ENCODE data around the gene RHOF. TPM values are rescaled to one million over a fixed set of nuclear protein-coding genes. Genes with fewer than 3 reads are reported as not detected.
"Not testable (repeated sequence)": the region's sequence is repeated elsewhere in the genome, so short reads cannot be mapped to it uniquely, and the experiment has no call there.

Gene RHOF
- total RNA-seq, 1 donor from 2014 or later, result 9.6 TPM

- TF ChIP-seq CTCF (IDR thresholded peaks at IDR 0.05), result no peak
- Mint-ChIP-seq H3K4me3 (ENCODE audit: unreplicated experiment) (no peak overlapping the region), H3K36me3 (ENCODE audit: low read depth) (peaks cover 1% of the 10 kb centered on the region), H3K27ac (ENCODE audit: unreplicated experiment) (peak overlapping the region; percentile 87), H3K9me3 (ENCODE audit: low read depth) (no peaks in the 10 kb centered on the region), H3K27me3 (ENCODE audit: low read depth) (no peaks in the 10 kb centered on the region), H3K4me1 (ENCODE audit: low read depth) (peaks cover 11% of the 10 kb centered on the region)
- no peak for DNase-seq (ENCODE audit: low spot score)
These were observed 45.3 kb downstream of the RHOF start for GRCh38 chr12:121748218-121748570.

- H3K36me3 Mint-ChIP-seq (ENCODE audit: low read depth); H3K27ac Mint-ChIP-seq (ENCODE audit: unreplicated experiment); DNase-seq (ENCODE audit: low spot score); H3K27me3 Mint-ChIP-seq (ENCODE audit: low read depth); H3K9me3 Mint-ChIP-seq (ENCODE audit: low read depth); H3K4me3 Mint-ChIP-seq (ENCODE audit: unreplicated experiment): not testable (repeated sequence)
- peaks cover 17% of the 10 kb centered on the region for H3K4me1 Mint-ChIP-seq (ENCODE audit: low read depth)
These were observed 47.9 kb downstream of the RHOF start for GRCh38 chr12:121745545-121745944.

- Mint-ChIP-seq H3K4me3 (ENCODE audit: unreplicated experiment) (no peak overlapping the region), H3K36me3 (ENCODE audit: low read depth) (peaks cover 2% of the 10 kb centered on the region), H3K27ac (ENCODE audit: unreplicated experiment) (no peak overlapping the region), H3K27me3 (ENCODE audit: low read depth) (no peaks in the 10 kb centered on the region), H3K4me1 (ENCODE audit: low read depth) (peaks cover 6% of the 10 kb centered on the region), H3K9me3 (ENCODE audit: low read depth) (no peaks in the 10 kb centered on the region)
- DNase-seq (ENCODE audit: low spot score), result no peak
- TF ChIP-seq CTCF (IDR thresholded peaks at IDR 0.05), result no peak
These were observed 51.7 kb downstream of the RHOF start for GRCh38 chr12:121741743-121742142.

GRCh38 chr12:121740847-121741246, 52.6 kb downstream of the RHOF start:
- Mint-ChIP-seq H3K4me3 (ENCODE audit: unreplicated experiment) (no peak overlapping the region), H3K27me3 (ENCODE audit: low read depth) (no peaks in the 10 kb centered on the region), H3K4me1 (ENCODE audit: low read depth) (peaks cover 6% of the 10 kb centered on the region), H3K27ac (ENCODE audit: unreplicated experiment) (no peak overlapping the region), H3K9me3 (ENCODE audit: low read depth) (no peaks in the 10 kb centered on the region), H3K36me3 (ENCODE audit: low read depth) (peaks cover 2% of the 10 kb centered on the region)
- TF ChIP-seq CTCF (IDR thresholded peaks at IDR 0.05), result no peak
- no peak for DNase-seq (ENCODE audit: low spot score)

GRCh38 chr12:121738340-121738858, 55.1 kb downstream of the RHOF start:
- H3K4me1 Mint-ChIP-seq (ENCODE audit: low read depth), result peaks cover 6% of the 10 kb centered on the region
- no peak overlapping the region for H3K4me3 Mint-ChIP-seq (ENCODE audit: unreplicated experiment)
- H3K9me3 Mint-ChIP-seq (ENCODE audit: low read depth), result no peaks in the 10 kb centered on the region
- H3K27me3 Mint-ChIP-seq (ENCODE audit: low read depth), result no peaks in the 10 kb centered on the region
- no peak for DNase-seq (ENCODE audit: low spot score)
- peaks cover 2% of the 10 kb centered on the region for H3K36me3 Mint-ChIP-seq (ENCODE audit: low read depth)
- TF ChIP-seq CTCF (IDR thresholded peaks at IDR 0.05), result no peak
- H3K27ac Mint-ChIP-seq (ENCODE audit: unreplicated experiment), result no peak overlapping the region

- Mint-ChIP-seq H3K9me3 (ENCODE audit: low read depth) (no peaks in the 10 kb centered on the region), H3K36me3 (ENCODE audit: low read depth) (no peaks in the 10 kb centered on the region), H3K27ac (ENCODE audit: unreplicated experiment) (no peak overlapping the region), H3K4me1 (ENCODE audit: low read depth) (no peaks in the 10 kb centered on the region), H3K4me3 (ENCODE audit: unreplicated experiment) (no peak overlapping the region), H3K27me3 (ENCODE audit: low read depth) (no peaks in the 10 kb centered on the region)
- TF ChIP-seq CTCF (IDR thresholded peaks at IDR 0.05), result no peak
- no peak for DNase-seq (ENCODE audit: low spot score)
These were observed 59.6 kb downstream of the RHOF start for GRCh38 chr12:121733849-121734248.
